SK-N-MC (cell line): ENCODE results near the gene DNAJC9.

ENCODE experiments used
- EZH2 ChIP-seq: fragments of 200-600 bp; sonication (generic); IDR thresholded peaks from one replicate; pipeline ENCODE4 v1.6.1; 2017; ENCODE audit warnings: antibody characterized with exemption
- POLR2AphosphoS5 ChIP-seq: IDR thresholded peaks from 2 replicates; pipeline ENCODE4 v1.6.1; 2012; ENCODE audit warnings: mild to moderate bottlenecking, low read depth, low read length, borderline replicate concordance

GRCh38 chr10:73293461-73293860 is 46.4 kb upstream of the DNAJC9 start:
- no peak for TF ChIP-seq POLR2AphosphoS5
- TF ChIP-seq EZH2, result no peak
